Measurements from ENCODE around the gene OR6V1.

Gene OR6V1

GRCh38 chr7:143069912-143070500, 17.9 kb downstream of the OR6V1 start:
- TF ChIP-seq TCF12 (IDR thresholded peaks at IDR 0.05; ENCODE audit: low read depth) (no peak), REST (IDR thresholded peaks at IDR 0.05; ENCODE audit: low read depth) (no peak), CREB1 (IDR thresholded peaks at IDR 0.05; ENCODE audit: low read depth) (no peak), CEBPB (IDR thresholded peaks at IDR 0.05) (no peak), USF1 (IDR thresholded peaks at IDR 0.05) (no peak)
- TF ChIP-seq, protein P1, sequence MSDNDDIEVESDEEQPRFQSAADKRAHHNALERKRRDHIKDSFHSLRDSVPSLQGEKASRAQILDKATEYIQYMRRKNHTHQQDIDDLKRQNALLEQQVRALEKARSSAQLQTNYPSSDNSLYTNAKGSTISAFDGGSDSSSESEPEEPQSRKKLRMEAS (IDR thresholded peaks at IDR 0.05): no peak

- TF ChIP-seq TCF12 (IDR thresholded peaks at IDR 0.05; ENCODE audit: low read depth): no peak
- TF ChIP-seq TAF1 (IDR thresholded peaks at IDR 0.05; ENCODE audit: low read depth): no peak
- TF ChIP-seq FOXM1 (IDR thresholded peaks at IDR 0.05; ENCODE audit: borderline replicate concordance, low read depth): no peak
- TF ChIP-seq CEBPB (IDR thresholded peaks at IDR 0.05): no peak
- TF ChIP-seq USF1 (IDR thresholded peaks at IDR 0.05): no peak
- no peak for TF ChIP-seq RAD21 (IDR thresholded peaks at IDR 0.05; ENCODE audit: low read depth)
- no peak for TF ChIP-seq NFIC (IDR thresholded peaks at IDR 0.05)
- no peak for TF ChIP-seq YY1 (IDR thresholded peaks at IDR 0.05; ENCODE audit: low read depth)
- TF ChIP-seq REST (IDR thresholded peaks at IDR 0.05; ENCODE audit: low read depth): no peak
- TF ChIP-seq EP300 (IDR thresholded peaks at IDR 0.05; ENCODE audit: borderline replicate concordance): no peak
- TF ChIP-seq TEAD4 (IDR thresholded peaks at IDR 0.05): no peak
- TF ChIP-seq EGR1 (IDR thresholded peaks at IDR 0.05): no peak
- no peak for TF ChIP-seq ZBTB7A (IDR thresholded peaks at IDR 0.05; ENCODE audit: low read depth)
- no peak for TF ChIP-seq CREB1 (IDR thresholded peaks at IDR 0.05; ENCODE audit: low read depth)
- TF ChIP-seq, protein P1 (IDR thresholded peaks at IDR 0.05): no peak
Observed at GRCh38 chr7:143073556-143073955, 21.4 kb downstream of the OR6V1 start.

DNA sequence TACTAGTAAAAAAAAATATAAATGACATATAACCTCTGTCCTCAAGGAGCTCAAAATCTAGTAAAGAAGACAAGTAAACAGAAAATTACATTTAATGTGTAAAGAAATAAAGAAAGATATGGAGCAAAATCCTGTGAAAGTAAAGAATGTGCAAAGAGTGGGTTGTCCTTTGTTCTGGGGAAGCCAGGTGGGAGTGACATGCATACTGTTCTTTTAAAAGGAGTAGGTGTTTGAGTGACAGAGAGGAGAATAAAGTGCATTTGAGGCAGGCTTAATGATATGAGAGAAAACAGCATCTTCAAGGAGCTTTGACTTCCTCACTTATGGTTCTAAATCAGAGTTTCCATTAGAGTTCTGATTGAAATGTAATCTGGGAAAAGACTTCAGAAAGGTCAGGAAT, 22.0 kb downstream of the OR6V1 start:
- no peak for TF ChIP-seq TCF12 (IDR thresholded peaks at IDR 0.05; ENCODE audit: low read depth)
- no peak for TF ChIP-seq FOXM1 (IDR thresholded peaks at IDR 0.05; ENCODE audit: borderline replicate concordance, low read depth)
- no peak for TF ChIP-seq EP300 (IDR thresholded peaks at IDR 0.05; ENCODE audit: borderline replicate concordance)
- TF ChIP-seq TEAD4 (IDR thresholded peaks at IDR 0.05): no peak
- no peak for TF ChIP-seq RAD21 (IDR thresholded peaks at IDR 0.05; ENCODE audit: low read depth)
- no peak for TF ChIP-seq EGR1 (IDR thresholded peaks at IDR 0.05)
- TF ChIP-seq REST (IDR thresholded peaks at IDR 0.05; ENCODE audit: low read depth): no peak
- TF ChIP-seq TAF1 (IDR thresholded peaks at IDR 0.05; ENCODE audit: low read depth): no peak

DNA sequence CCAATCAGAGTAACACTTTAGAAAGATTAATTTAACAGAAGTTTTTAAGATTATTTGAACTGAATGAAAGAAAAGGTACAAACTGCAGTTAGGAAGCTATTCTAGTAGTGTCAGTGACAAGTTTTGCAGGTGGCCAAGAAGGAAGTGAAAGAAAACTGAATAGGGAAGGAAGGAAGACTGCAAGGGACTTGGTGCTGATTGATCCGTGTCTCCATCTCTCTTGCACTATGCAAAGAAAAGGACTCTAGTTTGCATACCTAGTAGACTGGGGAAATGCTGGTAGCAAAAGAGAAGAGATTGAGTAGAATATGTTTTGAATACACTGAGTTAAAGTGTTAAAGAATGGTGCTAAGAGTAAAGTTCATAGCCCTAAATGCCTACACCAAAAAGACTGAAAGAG, 33.0 kb downstream of the OR6V1 start:
- no peak for TF ChIP-seq FOXM1 (IDR thresholded peaks at IDR 0.05; ENCODE audit: borderline replicate concordance, low read depth)
- TF ChIP-seq RAD21 (IDR thresholded peaks at IDR 0.05; ENCODE audit: low read depth): no peak
- TF ChIP-seq, protein P1 (IDR thresholded peaks at IDR 0.05): no peak

- TF ChIP-seq REST (IDR thresholded peaks at IDR 0.05; ENCODE audit: low read depth) (no peak), RAD21 (IDR thresholded peaks at IDR 0.05; ENCODE audit: low read depth) (no peak), EP300 (IDR thresholded peaks at IDR 0.05; ENCODE audit: borderline replicate concordance) (no peak), ZBTB7A (IDR thresholded peaks at IDR 0.05; ENCODE audit: low read depth) (no peak), NFIC (IDR thresholded peaks at IDR 0.05) (no peak), EGR1 (IDR thresholded peaks at IDR 0.05) (no peak), USF1 (IDR thresholded peaks at IDR 0.05) (no peak), TEAD4 (IDR thresholded peaks at IDR 0.05) (no peak), CEBPB (IDR thresholded peaks at IDR 0.05) (no peak), TCF12 (IDR thresholded peaks at IDR 0.05; ENCODE audit: low read depth) (no peak), TAF1 (IDR thresholded peaks at IDR 0.05; ENCODE audit: low read depth) (no peak), FOXM1 (IDR thresholded peaks at IDR 0.05; ENCODE audit: borderline replicate concordance, low read depth) (no peak), YY1 (IDR thresholded peaks at IDR 0.05; ENCODE audit: low read depth) (no peak), CREB1 (IDR thresholded peaks at IDR 0.05; ENCODE audit: low read depth) (no peak)
- TF ChIP-seq, protein P1 (IDR thresholded peaks at IDR 0.05): no peak
Observed at GRCh38 chr7:143096146-143096545, 44.0 kb downstream of the OR6V1 start.

All from Ishikawa (cell line).